Activated T-helper 9 cell treated with anti-CD3 and anti-CD28 coated beads, Interleukin-2, amount 50 U/mL, for 16 hours (primary cell): ENCODE measurements around the gene ST6GALNAC5.

Source experiments
- DNase-seq: peaks from one replicate; pipeline ENCODE4 v3.0.0-alpha.2; 2020; ENCODE audit warnings: low read depth

ST6GALNAC5 gene

DNA sequence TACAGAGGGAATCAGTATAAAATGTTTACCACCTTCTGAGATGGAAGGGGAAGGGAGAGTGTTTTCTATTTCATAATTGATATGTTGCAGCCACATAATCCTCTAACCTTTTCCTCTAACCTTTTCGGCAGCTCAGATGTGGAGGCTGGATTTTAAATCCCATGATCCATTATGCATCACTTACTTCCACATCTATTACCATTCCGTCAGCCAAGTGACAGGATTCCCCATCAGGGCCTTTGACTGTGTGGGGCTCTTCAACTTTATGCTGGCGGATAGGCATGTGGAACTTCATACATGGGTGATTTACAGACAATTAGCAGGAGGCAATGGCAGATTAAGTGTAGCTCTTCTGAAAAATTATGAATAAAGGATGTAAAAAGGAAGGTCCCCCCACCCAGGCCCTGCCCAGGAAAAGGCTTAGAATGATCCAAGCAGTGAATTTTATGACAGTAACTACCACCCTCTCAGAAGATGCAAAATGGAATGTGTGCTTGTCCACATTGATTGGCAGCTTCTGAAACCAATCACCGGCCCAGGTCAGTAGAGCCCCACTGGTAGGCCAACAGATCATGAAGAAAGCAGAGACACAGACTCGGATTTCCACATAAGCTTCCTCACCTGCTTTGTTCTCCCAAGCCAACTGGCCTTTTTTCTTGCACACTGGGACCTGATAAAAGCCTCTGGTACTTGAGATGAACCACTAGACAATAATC lies 147.0 kb downstream of the ST6GALNAC5 start:
- no peak for DNase-seq

DNA sequence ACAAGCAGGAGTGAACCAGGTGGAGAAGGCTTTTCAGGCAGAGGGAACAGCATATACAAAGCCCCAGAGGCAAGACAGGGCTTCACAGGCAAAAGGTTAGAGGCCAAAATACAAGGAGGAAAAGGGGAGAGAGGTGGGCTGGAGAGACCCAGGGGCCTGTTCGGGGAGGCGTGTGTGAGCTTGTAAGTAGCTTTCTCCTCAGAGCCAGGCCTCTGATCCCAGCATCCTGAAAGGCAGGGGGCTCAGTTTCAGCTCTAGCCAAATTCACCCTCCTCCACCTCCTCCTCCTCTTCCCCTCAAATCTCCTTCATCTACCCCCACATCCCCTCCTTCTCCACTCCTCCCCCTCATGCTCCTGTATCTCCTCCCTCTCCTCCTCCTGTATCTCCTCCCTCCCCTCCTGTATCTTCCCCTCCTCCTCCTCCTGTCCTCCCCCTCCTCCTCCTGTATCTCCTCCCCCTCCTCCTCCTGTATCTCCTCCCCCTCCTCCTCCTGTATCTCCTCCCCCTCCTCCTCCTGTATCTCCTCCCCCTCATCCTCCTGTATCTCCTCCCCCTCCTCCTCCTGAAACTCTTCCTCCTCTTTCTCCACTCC lies 148.6 kb downstream of the ST6GALNAC5 start:
- no peak for DNase-seq

DNA sequence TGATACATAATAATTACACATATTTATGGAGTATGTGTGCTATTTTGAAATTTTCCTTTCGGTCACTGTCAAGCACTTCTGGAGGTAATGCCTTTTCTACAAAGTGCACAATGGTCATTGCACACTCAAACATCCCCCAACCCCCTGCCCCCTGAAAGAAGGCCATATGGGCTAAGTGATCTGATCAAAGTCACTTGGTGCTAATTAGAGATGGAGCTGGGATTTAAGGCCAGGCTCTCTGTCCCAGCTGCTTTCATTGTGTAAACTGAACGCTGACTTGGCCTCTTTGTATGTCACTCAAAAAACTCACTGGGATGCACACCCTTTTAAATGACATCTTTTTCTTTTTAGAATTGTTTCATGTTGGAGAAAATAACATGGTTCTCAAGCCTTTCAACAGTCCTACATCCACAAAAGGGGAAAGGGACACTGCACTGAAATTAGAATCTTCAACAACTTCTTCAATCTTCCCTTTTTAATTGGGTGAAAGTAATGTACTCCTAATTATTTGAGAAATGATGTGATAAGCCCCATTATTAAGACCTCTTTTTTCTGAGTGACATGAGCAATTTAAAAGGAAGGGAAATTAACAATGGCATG lies 149.2 kb downstream of the ST6GALNAC5 start:
- no peak for DNase-seq

DNA sequence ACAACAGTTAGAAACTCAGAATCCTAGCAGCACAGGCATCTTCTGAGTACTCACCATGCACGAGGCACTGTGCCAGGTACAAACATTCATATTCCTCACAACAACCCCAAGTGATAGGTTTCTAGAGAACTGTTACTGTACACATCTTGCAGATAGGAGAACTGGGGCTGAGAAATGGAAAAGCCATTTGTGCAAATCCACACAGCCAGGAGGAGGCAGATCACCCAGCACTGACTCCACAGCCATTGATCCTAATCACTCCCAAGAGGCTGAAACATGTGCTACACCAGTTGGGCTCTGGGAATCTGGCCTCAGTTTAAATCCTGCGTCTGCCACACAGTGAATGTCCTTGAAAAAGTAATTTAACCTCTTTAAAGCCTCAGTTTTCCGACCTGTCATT lies 151.0 kb downstream of the ST6GALNAC5 start:
- no peak for DNase-seq

DNA sequence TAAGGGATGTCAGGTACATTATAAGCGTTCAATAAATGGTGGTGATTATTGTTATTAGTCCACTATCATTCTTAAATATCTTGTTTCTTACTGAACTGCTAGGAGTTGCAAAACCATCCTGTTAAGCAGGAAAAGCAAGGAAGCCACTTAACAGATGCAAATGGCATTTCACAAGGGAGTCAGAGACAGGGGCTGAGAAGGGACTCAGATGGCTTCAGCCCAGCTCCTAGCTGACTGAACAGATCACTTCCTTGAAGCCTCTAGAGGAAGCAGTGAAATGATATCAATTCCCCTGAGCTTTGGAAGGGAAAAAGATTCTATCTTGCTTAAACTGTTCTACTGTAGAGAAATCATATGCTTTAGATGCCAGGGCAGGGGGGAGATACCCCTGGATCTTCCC lies 151.5 kb downstream of the ST6GALNAC5 start:
- no peak for DNase-seq

DNA sequence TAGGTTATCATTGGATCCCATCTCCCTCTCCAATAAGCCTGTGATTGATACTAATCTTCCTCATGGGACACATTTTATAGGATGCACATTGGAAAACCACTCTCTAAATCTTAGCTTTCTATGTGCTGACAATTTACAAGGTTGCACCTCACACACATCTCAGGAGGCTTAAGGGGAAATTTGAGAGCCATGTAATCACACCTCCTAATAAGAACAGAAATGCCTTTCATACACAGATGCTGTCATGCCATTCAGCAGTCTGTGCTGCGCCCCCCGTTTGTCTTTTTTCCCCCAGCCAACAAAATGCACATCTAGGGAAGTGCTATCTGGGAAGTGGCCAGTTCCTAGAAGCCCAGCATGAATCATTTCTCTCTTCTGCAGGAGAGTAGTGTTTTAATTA lies 154.5 kb downstream of the ST6GALNAC5 start:
- DNase-seq: no peak

DNA sequence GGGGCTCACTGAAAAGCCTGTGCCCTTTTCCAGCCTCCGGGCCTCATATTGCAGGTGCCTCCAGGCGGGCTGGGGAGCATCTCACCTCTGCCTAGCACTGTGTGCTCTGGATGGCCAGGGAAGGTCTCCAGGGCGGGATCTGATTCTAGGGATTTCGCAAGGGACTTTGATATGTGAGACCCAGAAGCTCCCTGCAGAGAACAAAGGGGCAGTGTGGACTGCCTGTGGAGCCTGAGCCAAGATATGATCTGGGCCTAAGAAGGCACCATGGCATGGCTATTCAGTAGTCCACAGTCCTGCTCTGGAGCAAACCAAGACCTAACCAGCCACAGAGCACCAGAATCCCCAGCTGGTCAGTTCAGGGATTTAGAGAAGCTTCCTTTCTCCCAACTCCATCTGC lies 157.2 kb downstream of the ST6GALNAC5 start:
- DNase-seq: no peak

DNA sequence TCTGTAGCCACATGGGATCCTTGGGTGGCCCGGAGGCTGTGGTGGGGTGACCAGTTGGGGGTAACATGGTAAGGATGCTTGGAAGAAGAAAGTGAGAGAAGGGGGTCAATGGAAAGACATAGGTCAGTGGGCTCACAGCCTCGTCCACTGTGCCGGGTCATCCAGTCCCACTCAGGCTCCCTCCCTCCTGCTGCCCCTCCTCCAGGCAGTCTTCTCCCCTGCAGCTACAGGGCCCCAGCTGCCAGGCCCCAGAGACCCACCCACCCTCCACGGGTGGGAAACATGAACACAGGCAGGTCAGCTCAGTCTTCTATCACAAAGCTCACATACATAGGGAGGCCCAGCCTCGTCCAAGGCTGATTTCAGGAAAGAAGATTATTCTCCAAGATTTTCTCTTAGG lies 158.3 kb downstream of the ST6GALNAC5 start:
- DNase-seq: no peak

DNA sequence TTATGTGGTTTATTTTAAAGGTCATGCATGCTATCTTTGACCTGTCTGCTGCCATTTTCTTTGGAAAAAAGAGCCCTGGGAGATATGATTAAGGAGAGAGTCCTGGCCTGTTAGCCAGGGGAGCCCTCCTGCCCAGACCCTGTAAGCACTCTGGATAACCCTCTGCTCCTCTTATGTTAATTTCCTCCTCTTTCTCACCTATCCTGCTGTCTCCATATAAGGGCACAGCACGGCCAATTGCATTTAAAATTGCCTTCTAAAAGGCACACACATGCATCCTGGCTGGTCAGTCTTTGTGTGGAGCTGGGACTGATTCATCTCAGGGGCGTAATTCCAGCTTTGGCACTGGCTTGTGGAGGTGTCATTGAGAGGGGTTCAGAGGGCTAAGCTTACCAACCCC lies 158.9 kb downstream of the ST6GALNAC5 start:
- DNase-seq: no peak

DNA sequence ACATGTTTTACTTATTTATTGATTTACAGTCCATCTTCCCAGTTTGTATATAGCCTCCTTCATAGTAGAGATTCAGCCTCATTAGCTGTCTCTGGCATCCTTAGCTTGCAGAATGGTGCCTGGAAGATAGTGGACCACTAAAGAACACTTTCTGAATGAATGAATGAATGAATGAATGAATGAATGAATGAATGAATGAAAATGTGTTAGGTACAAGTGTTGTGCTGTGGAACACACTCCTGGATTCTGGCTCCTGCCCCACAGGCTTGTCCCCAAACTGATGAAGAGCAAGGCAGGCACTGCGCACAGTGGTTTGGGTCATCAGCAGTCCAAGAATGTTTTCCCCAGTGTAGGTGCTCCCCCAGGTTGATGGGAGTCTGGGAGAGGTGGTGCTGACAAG lies 159.4 kb downstream of the ST6GALNAC5 start:
- no peak for DNase-seq

DNA sequence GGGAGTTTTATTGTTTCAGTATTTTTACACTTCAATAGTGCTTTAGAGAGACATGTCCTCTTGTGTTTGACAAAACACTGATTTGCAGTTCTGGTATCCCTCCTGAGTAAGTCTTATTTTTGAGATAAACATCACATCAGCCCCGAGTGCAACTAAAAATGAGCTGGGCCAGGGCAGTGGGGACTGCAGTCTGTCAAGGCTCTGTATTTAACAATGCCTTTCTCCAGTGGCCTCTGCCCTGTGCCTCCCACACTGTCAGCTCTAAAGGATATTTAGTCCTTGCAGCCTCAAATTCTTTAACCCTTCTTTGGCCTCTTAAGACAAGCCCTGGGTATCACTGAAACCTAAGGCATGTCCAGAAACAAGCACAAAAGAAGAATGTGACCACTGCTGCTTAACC lies 160.6 kb downstream of the ST6GALNAC5 start:
- no peak for DNase-seq

DNA sequence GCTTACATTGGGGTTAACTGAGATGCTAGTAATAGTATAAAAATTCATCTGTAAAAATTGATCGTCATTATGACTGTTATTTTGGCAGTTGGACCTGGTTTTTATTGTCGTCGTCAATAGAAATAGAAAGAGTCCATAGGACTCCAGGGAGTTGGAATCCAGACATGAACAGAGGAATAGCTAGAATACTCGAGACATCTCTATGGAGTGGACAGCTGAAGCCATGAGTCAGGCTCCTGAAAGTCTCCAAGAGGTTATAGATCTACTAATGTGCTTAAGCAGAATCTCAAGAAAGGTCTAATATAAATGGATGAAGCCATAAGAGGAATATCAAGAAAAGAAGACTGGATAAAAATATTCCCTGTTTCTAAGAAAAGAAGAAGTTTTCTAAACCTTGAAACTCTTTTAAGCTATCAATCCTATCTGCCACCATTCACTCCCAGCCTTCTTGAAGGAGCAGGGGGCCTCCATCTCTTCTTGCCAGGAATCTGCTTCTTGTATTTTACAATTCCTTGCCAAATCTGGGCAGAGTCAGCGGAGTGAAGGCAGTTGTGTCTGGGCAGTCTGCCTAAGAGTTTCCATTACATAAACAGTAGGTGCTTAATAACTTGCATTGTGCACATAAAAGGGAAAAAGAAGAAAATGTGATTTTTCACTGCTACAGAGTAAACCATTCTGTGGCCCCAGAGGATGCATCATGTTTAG lies 163.3 kb downstream of the ST6GALNAC5 start:
- no peak for DNase-seq

DNA sequence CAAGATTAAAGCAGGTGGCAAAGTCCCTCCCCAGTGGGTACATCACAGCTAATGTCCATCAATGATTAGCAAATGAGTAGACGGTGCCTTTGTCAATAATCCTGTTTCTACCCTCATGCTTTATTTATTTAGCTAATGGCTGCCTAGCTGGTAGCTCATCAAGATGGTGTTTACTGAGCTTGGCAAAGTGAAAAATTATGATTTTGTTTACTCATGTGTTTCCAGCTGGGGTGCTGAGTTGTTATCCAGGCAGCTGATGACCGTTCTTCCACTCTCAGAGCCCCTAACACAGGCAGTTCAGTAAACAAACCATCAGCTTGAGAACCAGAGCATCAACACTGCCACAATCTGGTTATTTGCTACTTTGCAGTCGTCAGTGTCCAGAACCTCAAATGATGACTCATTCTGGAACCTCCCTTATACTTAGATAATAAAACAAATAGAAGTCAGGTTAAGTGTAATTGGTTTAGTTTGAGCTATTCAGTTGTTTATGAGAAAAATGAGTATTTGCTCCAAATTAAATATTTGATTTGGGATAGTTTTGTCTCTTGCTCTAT lies 163.9 kb downstream of the ST6GALNAC5 start:
- DNase-seq: no peak

DNA sequence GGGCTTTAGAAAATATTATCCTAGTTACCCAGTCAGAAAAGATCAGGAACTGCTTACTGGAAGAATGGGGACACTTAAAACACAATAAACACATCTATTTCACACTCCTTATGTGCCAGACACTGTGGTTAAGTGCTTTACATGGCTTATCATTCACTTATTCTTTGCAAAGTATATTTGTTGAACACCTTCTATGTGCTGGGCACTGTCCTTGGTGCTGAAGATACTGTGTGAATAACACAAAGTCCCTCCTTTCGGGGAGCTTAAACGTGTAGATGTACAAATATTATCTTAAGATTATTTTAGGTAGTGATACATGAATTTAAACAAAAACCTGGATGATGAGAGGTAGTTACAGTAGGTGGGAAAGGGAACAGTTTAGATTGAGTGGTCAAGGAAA lies 169.3 kb downstream of the ST6GALNAC5 start:
- DNase-seq: no peak

DNA sequence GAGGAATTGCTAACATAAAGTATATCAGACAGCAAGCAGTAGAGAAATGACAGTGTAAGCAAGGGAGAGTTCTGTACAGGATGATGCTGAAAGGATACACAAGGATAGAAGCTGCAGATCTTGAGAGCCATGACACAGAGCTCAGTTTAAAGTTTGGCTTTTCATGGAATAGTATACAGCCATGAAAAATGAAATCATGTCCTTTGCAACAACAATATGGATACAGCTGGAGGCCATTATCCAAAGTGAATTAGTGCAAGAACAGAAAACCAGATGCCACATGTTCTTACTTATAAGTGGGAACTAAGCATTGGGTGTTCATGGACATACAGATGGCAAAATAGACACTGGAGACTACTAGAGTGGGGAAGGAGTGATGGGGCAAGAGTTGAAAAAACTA lies 169.8 kb downstream of the ST6GALNAC5 start:
- no peak for DNase-seq

DNA sequence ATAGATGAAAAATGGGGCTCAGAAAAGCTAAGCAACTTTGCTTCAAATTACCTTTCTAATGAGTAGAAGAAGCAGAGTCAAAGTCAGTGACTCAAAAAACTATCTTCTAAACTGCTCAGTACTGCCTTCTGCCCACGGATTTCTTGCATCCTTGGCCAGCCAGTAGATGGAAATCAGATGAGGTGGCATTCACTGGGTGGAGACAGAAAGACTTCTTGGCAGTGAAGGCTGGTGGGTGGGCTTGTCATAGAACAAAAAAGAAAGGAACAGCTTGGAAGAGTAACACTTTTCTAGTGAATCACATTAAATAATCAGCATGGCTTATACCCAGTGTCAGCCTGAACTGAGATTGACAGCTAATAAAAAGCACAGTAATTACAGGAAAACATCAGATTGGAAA lies 170.7 kb downstream of the ST6GALNAC5 start:
- DNase-seq: no peak

DNA sequence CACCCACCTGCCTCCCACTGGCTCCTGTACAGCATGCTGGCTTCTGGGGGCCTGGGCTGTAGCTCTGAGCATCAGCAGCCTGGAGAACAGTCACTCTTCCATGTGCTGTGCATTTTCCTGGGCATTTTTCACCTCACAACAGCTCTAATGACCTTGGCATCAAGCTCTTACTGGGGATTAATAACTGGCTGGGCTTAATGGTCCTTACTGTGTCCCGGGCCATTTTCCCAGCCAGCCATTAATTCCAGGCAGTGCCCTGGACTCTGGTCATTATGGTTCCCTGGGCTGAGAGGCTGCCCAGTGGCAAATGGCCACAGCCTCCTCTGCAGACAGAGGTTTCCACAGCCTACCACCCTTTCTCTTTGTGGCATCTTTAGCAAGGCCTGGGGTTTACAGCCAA lies 171.8 kb downstream of the ST6GALNAC5 start:
- DNase-seq: no peak

DNA sequence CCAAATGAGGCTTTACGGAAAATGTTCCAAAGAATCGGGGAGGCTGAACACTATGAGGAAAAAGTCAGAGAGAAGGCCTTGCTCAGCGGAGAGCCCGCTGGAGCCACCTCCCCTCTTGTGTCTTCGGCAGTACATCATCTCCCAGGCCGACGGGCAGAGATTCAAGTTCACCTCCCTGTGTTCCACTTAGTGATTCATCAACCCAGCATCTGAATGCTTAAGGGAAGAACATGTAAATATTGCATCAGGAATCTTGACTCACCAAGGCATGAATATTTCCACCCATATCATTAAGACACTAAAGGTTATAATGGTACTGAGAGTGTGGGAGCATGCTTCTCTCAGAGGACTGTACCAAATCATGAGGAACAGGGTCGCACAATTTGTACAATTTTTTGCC lies 172.5 kb downstream of the ST6GALNAC5 start:
- DNase-seq: no peak

DNA sequence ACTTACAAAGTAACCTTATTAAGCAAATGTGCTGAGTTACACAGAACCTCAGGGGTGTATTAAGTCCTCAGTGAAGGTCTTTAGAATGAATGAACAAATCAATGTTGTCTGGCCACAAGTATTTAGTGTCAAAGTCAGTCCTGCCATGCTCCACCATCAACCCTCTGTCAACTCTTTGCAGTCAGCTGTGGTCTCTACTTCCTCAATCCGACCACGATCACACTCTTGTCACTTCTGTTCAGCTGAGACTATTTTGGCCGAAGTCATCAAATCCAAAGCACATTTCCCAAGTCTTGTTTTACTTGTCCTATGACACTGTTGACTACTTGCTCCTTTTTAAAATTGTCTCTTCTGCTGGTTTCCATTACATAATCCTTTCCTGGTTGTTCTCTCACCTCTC lies 173.5 kb downstream of the ST6GALNAC5 start:
- DNase-seq: no peak

DNA sequence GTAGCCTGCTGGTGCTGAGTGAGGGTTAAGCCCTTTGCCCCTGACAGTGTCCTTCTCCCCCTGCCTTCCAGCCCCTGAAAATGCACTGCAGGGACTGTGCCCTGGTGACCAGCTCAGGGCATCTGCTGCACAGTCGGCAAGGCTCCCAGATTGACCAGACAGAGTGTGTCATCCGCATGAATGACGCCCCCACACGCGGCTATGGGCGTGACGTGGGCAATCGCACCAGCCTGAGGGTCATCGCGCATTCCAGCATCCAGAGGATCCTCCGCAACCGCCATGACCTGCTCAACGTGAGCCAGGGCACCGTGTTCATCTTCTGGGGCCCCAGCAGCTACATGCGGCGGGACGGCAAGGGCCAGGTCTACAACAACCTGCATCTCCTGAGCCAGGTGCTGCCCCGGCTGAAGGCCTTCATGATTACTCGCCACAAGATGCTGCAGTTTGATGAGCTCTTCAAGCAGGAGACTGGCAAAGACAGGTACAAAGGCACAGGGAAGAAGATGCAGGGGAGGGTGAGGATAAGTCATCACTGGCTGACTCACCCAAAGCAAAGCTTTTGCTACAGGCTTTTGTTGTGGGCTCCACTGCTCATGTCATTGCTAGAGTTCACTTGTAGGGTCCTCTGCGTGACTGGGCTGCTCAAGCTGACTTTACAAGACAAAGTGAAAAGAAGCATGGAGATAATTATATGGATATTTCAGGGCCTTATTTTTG lies 177.0 kb downstream of the ST6GALNAC5 start:
- DNase-seq: no peak

DNA sequence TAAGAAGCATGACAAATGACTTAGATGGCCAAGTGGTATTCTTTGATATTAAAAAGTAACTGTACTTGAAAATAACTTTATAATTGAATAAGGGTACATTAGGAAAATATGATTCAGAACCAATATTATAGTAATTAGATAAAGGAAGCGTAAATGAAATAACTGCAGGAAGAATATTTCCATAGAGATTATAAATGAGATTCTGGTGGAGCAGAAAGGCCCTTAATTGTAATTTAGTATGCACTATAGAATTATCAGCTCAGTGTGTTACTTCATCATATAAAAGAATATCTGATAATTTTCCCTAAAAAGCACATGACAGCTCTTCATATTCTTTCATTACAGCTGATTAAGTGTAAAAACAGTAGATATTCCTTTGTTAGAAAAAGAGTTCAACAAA lies 180.3 kb downstream of the ST6GALNAC5 start:
- no peak for DNase-seq

DNA sequence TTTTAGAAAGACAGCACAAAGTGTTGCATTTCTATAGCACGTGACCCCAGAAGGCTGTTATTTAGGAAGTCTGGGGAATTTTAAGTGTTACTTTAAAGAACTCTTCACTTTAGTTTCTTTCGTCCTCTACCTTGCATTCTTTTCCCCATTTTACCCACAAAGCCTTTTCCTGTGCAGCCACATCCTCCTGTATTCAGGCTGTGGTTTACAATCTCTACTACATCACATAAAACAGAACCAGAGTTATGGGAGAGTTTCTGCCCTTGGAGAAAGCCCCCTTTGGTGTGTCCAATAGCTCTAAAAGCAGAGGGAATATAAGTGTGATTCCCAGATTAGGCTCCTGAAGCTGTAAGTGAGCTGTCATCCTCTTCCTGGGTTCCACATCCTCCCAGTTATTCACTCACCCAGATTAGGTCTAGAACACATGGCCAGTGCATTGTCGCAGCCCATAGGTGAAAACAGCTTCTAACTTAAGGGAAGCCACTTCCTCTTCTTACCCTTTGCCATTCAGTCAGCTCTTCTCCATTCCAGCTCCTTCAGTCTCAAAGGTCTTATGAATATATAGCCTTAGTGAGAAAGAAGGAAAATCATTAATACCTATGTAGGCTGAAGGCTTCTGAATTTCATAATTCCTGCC lies 180.8 kb downstream of the ST6GALNAC5 start:
- DNase-seq: no peak
